Measurements from ENCODE around the gene HES4.
"Not testable (repeated sequence)": the region's sequence is repeated elsewhere in the genome, so short reads cannot be mapped to it uniquely, and the experiment has no call there.

Gene HES4

DNA sequence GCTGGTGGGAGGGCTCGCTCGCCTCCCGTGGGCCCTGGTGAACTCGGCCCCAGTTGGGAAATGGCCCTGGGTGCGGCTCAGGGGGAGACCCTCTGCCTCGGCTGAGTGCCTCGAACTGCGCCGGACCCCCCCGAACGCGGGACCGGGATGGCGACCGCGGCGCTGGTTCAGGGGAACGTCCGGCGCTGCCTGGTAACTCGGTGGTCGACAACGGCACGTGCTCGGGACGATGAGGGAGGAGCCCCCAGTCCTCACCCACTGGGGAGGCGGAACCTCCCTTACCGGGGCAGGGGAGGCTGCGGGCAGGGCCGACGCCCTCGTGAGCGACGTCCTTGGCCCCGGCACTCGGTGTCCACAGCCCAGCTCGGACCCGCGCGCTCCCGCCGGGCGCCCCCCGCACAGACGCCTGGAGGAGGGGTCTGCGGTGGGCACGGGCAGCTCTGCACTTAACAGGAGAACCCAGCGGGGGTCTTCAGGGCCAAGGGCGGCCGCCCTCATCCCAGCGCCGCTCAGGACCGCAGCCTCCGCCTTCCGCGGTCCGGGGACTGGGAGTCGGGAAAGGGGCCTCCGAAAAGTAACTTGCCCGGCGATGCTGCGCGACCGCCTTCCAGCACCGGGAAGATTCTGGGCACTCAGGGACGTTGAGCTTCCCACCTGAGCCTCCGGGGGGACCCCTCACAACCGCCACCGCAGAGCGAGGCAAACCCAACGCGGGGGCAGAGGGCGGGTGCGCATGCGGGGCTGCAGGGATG, 1.7 kb downstream of the HES4 start:
- DNase-seq (ENCODE audit: low read depth) = no peak

DNA sequence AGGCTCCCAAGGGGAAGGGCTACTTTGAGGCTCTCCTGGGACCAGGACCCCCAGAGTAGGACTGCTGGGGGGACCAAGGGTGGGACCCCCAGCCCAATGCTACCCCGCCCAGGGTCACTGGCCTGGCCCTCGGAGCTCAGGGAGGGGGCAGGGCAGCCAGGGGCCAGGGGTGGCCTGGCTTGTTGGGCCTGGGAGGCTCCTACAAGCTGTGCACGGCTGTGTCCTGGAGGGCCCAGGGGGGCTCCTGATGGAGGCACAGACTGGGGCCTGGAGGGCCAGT, 2.2 kb downstream of the HES4 start:
- no peak for DNase-seq (ENCODE audit: low read depth)

DNA sequence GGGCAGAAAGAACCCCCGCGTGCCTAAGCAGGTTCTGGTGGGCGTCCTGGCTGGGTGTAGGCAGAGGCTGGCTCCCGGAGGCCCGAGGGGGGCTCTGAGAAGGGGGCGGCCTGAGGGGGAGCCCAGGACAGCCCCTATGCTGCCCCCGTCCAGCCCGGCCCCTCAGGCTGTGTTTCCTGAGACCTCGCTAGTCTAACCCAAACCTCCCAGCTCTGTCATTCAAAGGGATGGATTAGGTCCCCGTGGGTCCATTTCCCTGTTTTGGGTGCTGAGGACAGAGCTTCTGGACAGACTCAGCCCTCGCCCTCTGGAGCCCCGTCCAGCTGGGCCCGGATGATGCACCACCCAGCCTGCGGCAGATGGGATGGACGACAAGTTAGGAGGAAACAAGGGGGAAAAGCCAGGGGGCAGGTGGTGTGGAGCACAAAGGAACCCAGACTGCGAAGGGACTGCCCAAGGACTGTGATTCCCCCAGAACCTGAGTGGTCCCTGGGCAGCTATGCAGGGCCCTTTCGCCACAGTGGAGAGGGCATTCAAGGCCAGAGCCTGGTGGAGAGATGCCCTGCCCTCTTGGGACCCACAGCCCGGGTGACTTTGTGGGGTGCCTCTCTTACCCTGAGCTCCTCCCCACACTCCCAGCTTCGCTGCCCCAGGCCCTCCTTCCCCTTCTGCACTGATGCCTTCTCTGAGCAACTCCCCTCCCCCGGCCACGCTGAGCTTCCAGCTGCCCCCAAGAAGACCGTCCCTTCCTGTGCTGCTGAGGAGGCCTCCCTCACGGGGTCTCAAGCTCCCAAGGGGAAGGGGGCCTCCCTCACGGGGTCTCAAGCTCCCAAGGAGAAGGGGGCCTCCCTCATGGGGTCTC, 2.8 kb downstream of the HES4 start:
- no peak for DNase-seq (ENCODE audit: low read depth)

DNA sequence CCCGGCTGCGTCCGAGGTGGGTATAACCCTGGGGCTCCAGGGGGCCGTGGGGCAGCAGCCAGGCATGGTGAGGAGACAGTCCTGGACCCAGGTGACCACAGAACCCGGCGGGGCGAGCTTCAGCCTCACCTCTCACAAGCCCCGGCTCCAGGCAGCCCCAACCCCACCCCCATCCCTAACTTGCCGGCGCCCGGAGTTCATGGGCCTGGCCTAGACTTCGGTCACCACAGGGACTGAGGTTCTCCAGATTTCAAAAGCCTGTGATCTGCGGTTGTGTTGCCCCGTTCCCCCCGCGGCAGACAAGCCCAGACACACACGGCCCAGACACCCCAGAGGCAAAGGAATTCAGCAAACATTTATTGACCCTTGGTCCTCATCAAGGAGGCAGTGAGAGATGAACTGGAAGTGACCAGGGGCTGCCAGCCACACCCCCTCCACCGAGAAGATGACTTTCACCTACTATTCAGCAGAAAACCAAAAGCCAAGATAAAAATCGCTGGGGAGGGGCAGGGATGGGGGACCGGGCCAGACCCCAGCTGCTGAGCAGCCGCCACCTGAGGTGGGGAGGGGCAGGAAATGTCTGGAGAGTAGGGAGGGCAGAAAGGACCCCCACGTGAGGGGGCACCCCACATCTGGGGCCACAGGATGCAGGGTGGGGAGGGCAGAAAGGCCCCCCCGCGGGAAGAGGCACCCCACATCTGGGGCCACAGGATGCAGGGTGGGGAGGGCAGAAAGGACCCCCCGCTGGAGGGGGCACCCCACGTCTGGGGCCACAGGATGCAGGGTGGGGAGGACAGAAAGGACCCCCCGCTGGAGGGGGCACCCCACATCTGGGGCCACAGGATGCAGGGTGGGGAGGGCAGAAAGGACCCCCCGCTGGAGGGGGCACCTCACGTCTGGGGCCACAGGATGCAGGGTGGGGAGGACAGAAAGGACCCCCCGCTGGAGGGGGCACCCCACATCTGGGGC, 3.9 kb downstream of the HES4 start:
- DNase-seq (ENCODE audit: low read depth) = no peak

DNA sequence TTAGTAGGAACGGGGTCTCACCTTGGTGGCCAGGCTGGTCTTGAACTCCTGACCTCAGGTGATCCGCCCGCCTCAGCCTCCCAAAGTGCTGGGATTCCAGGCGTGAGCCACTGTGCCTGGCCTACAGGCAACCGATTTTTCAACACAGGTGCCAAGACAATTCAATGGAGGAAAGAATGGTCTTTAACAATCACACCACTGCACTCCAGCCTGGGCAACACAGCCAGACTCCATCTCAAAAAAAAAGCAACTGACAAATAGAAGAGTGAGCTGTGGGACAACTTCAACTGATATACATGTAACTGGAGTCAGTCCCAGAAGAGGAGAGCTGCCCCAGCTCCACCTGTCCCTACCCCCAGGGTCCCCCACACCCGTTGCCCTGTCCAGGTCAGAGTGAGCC, 5.4 kb downstream of the HES4 start:
- not testable (repeated sequence) for DNase-seq (ENCODE audit: low read depth)

DNA sequence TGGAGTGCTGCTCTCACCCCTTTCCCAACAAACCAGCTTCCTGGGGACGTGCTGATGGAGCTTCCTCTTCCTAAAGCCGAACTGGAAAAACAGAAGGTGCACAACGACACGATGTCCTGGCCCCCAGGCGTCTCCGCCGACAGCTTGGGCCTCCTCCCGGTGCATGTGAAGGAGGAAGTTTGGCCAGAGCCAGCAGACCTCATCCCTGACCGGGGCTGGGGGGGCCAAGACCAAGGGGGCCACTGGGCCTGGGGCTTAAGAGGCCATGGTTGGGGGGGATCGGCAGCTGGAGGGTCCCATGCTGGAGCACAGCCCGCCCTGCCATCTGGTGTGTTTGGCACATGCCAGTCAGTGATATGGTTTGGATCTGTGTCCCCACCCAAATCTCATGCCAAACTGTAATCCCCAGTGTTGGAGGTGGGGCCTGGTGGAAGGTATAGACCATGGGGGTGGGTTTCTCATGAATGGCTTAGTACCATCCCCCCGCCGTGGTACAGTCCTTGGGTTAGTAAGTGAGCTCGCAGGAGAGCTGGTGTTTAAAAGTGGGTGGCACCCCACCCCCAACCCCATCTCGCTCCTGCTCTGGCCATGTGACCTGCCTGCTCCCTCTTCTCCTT, 6.4 kb downstream of the HES4 start:
- no peak for DNase-seq (ENCODE audit: low read depth)

DNA sequence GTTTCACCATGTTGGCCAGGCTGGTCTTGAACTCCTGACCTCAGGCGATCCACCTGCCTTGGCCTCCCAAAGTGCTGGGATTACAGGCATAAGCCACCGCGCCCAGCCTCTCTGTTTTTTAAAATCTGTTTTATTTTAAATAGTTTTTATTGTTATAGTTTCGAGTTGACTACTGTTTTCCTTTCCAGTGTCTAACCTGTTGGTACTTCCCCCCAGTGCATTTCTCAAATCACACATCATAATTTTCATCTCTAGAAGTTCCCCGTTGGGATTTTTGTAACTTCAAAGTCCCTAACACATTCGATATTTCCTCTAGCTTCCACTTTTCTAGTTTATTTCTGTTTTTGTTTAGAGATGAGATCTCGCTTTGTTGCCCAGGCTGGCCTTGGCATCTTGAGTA, 7.5 kb downstream of the HES4 start:
- no peak for DNase-seq (ENCODE audit: low read depth)

DNA sequence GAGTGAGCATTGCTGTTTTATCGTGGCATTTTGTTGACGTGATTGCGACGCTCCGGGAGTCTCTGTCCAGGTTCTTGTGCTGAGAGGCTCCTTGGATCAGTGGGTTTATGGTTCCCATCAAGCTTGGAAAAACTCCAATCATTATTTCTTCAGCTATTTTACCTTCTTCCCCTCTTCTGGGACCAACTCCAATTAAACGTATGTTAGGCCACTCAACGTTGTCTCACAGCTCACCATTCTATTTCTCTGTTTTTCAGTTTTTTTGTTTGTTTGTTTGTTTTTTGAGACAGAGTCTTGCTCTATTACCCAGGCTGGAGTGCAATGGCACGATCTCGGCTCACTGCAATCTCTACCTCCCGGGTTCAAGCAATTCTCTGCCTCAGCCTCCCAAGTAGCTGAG, 8.0 kb downstream of the HES4 start:
- no peak for DNase-seq (ENCODE audit: low read depth)

DNA sequence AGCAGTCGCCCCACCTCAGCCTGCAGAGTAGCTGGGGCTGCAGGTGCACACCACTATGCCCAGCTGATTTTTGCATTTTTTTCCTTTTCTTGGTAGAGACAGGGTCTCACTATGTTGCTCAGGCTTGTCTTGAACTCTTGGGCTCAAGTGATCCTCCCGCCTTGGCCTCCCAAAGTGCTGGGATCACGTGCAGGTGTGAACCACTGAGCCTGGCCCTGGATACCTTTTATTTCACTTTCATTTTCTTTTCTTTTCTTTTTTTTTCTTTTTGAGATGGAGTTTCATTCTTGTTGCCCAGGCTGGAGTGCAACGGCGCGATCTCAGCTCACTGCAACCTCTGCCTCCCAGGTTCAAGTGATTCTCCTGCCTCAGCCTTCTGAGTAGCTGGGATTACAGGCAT, 8.6 kb downstream of the HES4 start:
- not testable (repeated sequence) for DNase-seq (ENCODE audit: low read depth)

DNA sequence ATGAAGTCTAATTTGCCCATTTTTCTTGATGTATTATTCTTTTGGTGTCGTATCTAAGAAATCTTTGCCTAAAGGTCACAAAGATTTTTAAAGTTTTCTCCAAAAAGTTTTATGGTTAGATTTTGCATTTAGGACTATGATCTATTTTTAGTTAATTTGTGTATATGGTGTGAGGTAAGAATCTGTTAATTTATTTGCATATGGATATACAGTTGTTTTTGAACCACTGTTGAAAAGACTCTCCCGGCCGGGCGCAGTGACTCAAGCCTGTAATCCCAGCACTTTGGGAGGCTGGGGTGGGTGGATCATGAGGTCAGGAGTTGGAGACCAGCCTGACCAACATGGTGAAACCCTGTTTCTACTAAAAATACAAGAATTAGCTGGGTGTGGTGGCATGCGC, 11.8 kb downstream of the HES4 start:
- not testable (repeated sequence) for DNase-seq (ENCODE audit: low read depth)

DNA sequence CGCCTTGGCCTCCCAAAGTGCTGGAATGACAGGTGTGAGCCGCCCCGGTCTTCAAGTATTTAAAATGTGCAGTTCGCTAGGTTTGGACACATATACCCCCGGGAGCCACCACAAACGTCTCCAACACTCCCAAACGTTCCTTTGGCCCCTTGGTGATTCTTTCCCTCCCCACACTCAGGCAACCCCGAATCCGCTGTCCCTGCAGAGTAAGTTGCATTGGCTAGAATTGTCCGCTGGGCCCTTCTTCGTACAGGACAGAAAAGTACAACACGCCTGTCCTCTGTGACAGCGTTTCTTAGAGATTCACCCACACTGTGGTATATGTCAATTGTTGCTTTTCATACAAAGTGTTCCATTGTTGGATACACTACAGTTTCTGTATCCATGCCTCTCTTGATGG, 14.8 kb downstream of the HES4 start:
- no peak for DNase-seq (ENCODE audit: low read depth)

DNA sequence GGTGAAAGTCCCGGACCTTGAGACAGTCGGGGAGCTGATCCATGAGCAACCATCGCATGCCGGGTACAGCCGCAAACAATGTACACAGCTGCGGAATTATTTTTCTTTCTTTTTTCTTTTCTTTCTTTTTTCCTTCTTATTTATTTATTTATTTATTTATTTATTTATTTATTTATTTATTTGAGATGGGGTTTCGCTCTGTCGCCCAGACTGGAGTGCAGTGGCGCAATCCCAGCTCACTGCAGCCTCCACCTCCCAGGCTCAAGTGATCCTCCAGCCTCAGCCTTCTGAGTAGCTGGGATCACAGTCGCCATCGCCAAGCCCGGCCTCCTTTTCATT, 15.5 kb downstream of the HES4 start:
- no peak for DNase-seq (ENCODE audit: low read depth)

DNA sequence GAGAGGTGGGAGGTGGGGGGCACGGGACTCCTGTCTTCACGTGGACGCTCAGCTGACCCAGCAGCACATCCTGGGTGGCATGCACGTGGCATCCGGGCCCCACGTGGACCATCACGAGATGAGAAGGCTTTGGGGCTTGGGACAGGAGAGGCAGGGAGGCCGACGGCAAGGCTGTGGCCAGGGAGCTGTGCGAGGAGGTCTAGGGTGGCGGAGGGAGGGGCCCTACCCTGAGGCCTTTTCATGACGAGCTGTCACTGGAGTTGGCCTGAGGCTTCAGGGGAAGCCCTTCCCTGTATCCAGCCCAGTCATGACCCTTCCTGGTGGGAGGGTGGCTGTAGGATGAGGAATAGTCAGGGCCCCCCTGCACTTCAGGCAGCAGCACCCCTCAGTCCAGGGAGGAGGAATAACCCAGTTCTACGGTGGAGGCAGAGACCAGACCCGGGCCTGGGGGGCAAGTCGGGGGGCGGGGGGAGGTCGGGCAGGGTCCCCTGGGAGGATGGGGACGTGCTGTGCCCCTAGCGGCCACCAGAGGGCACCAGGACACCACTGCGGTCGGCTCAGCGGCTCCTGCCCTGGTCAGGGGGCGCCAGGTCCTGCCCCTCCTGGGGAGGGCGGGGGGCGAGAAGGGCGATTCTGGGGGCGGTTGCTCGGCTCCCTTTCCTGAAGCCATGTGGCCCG, 16.0 kb downstream of the HES4 start:
- DNase-seq (ENCODE audit: low read depth) = no peak

DNA sequence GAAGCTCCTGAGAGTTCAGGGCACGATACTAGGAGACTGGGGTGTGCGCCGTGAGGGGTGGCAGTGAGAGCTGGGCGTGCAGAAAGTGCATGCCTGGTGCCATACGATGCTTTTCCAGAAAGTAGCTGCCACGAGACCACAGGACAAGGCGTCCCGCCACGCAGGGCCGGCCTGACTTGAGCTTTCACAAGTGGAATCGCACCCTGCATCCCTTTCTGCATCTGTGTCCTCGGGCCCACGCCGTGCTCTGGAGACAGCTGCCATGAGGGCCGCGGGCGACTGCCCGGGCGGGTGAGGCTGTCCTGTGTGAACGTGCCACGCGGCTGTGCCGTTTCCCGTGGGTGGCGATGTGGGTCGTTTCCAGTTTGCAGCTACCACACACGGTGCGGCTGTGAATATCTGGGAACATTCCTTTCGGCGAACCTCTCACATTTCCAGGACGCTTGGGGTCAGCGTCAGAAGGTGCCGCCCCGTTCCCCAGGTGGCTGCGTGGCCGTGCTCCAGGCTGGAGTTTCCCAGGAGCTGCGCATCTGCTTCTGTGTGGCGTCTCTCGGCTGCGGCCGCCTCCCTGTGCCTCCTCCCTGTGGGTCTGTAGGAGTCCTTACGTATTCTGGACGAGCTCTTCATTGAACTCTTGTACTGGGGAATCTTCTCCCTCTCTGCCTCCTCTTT, 17.0 kb downstream of the HES4 start:
- no peak for DNase-seq (ENCODE audit: low read depth)

DNA sequence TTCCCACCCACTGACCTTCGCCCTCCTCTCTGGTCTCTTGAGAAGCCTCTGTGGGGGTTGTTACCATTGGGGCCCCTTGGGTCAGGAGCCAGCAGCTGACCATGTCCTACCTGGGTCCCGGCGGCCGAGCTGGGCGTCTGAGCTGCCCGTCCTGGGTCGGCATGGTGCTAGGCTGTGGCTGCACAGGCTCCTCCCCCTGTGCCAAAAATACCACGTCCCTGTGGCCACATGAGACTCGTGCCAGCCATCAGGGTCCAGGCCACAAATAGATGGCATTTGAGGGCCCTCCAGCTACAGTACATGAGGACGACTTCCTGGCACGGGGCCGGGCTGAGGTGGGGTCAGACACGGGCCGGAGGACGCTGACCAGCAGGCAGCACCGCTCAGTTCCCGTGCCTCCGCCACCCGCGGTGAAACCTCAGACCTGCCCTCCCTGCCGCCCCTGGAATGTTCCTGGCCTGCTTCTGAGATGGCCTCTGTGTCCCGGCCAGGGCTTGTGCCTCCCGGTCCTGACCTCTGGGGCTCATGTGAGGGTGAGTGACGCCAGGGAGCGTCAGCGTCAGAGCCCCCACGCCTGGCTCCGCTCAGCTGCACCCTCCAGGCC, 17.8 kb downstream of the HES4 start, which contains the start of gene PERM1:
TSS of gene PERM1 (minus strand) at position 139 of the 604 bp plus-strand sequence. CDS start 1,064 bp downstream, outside the sequence.
- no peak for DNase-seq (ENCODE audit: low read depth)

DNA sequence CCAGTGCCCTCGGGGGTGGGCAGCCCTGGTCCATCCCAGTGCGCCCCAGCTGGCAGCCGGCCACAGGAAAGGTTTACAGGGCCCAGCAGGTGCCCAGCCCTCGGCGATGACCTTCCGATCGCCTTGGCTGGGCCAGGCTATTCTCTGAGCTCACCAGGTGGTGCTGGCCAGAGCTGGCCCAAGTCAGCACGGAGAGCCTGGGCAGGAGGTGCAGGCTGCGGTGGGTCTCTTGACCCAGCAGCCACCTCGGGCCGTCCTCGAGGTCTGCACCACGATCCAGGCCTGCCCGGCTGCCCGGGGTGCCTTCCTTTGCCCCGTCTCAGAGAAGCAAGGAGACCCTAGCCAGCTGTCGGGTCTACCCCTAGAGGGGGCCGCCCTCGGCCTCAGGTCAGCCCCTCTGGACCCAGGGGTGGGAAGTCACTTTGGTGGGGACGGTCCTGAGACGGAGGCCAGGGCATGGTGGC, 18.4 kb downstream of the HES4 start:
- no peak for DNase-seq (ENCODE audit: low read depth)

DNA sequence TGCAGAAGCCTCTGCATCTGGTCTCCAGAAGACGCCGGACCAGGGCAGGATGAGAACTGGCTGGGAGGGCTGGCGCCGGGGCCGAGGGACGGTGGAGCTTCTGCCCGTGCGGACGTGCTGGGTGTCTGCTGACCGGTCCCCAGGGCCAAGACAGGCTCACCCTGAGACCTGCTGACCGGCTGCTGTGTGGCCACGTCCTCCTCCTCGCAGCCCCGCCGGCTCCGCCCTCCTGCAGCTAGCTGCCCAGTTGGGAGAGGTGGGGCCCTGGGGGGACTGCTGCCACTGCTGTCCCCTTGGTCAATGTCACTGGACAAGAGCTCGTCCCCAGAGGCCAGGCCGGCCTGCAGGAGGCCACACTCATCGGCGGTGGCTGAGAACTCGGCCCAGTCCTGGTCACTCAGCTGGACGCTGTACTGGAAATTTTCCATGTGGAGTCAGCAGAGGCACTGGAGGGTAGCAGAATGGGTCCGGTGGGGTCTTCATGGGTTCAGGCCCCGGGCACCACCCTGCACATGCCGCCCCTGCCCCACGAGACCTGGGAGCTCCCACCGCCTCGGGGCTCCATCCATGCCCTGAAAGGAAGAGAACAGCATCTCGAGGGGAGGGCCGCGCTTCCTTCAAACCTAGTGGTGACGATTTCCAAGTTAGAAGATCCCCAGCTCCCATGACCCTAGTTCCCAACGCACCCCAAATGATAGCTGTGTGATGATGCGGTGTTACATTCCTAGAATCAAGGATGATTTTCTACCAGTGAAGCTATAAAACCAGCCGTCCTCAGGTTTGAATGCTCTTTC, 19.1 kb downstream of the HES4 start:
- DNase-seq (ENCODE audit: low read depth) = no peak

DNA sequence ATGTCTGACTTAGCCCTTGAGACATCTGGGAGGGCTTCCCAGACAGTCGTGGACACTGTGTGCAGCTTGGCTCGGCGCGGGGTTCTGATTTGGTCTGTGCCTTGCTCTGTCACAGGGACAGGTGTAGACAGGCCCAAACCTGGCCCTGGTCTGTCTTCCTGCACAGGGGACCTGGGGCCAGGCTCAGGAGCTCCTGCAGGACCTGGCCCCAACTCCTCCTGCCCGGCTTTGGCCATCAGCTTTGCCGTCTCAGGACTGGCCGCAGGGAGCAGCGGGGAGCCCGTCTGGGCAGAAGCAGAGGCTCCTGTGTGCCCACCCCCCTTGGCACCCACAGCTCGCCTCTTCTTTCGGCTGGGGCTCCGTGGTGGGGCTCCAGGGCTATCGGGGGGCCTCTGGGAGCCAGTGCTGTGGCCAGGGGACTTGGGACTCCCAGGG, 19.7 kb downstream of the HES4 start:
- no peak for DNase-seq (ENCODE audit: low read depth)

DNA sequence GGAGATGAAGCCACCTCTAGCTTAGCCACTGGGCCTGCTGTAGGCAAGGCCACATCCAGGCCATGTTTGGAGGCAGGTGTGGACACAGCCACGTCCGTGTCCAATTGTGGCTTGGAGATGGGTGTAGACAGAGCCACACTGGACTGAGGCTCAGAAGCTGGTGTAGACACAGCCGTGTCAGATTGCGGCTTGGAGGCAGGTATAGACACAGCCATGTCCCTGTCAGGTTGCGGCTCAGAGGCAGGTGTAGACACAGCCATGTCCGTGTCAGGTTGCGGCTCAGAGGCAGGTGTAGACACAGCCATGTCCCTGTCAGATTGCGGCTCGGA, 20.2 kb downstream of the HES4 start:
- no peak for DNase-seq (ENCODE audit: low read depth)

Data from HS-5 (cell line).